ENCODE results near the gene FGD1.

Gene FGD1

GRCh38 chrX:54397113-54397512 is 98.9 kb downstream of the FGD1 start:
- DNase-seq (ENCODE audit: low read depth) = no peak
